CD4-positive, alpha-beta T cell (primary cell): Measurements from ENCODE around the gene CMTM1. TPM values are rescaled to one million over a fixed set of nuclear protein-coding genes. Genes with fewer than 3 reads are reported as not detected.

ENCODE experiments used
- ATAC-seq: fragments of 200-7000 bp; cut with Tn5 transposase; one replicate; pipeline ENCODE4 v1.10.0; 2022; ENCODE audit warnings: mild to moderate bottlenecking; ENCODE audit not compliant: poor library complexity
- CTCF ChIA-PET: fragments of 350-600 bp; sonication (Branson Sonifier 250); formaldehyde crosslinking; loops from one replicate; lab custom pipeline; 2021; ENCODE audit warnings: antibody characterized with exemption, inconsistent platforms; lab: Charles Lee
- POLR2A ChIA-PET: fragments of 350-600 bp; sonication (Branson Sonifier 250); formaldehyde crosslinking; loops from one replicate; lab custom pipeline; 2021; ENCODE audit warnings: antibody characterized with exemption, inconsistent platforms; lab: Charles Lee
- DNase-seq, 14 experiments: peaks; one replicate each; pipeline ENCODE4 v3.0.0-alpha.2; 2013 to 2020; ENCODE audit warnings: mixed read lengths in 2 of 14
- H3K27ac ChIP-seq, 2 donors: one replicate each; pipeline versions ENCODE4 v1.5.1 to v1.7.0; 2013; ENCODE audit warnings: low read length in 2 of 2, low read depth in 1 of 2, mild to moderate bottlenecking in 1 of 2
- H3K27me3 ChIP-seq, 2 experiments: 1 replicate in 1 of 2; 2 replicates in 1 of 2; pipeline versions ENCODE4 v1.6.1 to v1.7.0; 2013; ENCODE audit warnings: low read length in 2 of 2, control low read depth in 1 of 2, mild to moderate bottlenecking in 1 of 2, moderate library complexity in 1 of 2; ENCODE audit not compliant: insufficient read depth in 2 of 2, control insufficient read depth in 1 of 2
- H3K36me3 ChIP-seq: one replicate; pipeline ENCODE4 v1.6.1; 2013; ENCODE audit warnings: low read length, control low read depth; ENCODE audit not compliant: insufficient read depth
- H3K4me1 ChIP-seq: one replicate; pipeline ENCODE4 v1.6.1; 2013; ENCODE audit warnings: low read length, control low read depth; ENCODE audit not compliant: insufficient read depth
- H3K4me3 ChIP-seq: one replicate; pipeline ENCODE4 v1.5.1; 2013; ENCODE audit warnings: mild to moderate bottlenecking, low read length, moderate library complexity
- H3K9me3 ChIP-seq, 2 experiments: 1 replicate in 1 of 2; 2 replicates in 1 of 2; pipeline versions ENCODE4 v1.6.1 to v1.7.0; 2013; ENCODE audit warnings: low read length in 2 of 2, mild to moderate bottlenecking in 2 of 2, control low read depth in 1 of 2, moderate library complexity in 1 of 2; ENCODE audit not compliant: control insufficient read depth in 1 of 2, insufficient read depth in 1 of 2
- H3K27ac Mint-ChIP-seq: one replicate; pipeline ENCODE4 v1.8.0; 2020; ENCODE audit warnings: mixed read lengths
- H3K27me3 Mint-ChIP-seq: one replicate; pipeline ENCODE4 v1.8.0; 2021; ENCODE audit warnings: mixed read lengths
- H3K36me3 Mint-ChIP-seq: one replicate; pipeline ENCODE4 v1.8.0; 2021; ENCODE audit warnings: low read depth, mixed read lengths
- H3K4me1 Mint-ChIP-seq: one replicate; pipeline ENCODE4 v1.8.0; 2021; ENCODE audit warnings: low read depth, mixed read lengths
- H3K4me3 Mint-ChIP-seq: one replicate; pipeline ENCODE4 v1.8.0; 2020; ENCODE audit warnings: mild to moderate bottlenecking, mixed read lengths
- H3K9me3 Mint-ChIP-seq: one replicate; pipeline ENCODE4 v1.8.0; 2020; ENCODE audit warnings: mixed read lengths
- CTCF ChIP-seq: fragments of 200-600 bp; IDR thresholded peaks from one replicate; pipeline ENCODE4 v1.8.0; 2022; ENCODE audit warnings: antibody characterized with exemption, mild to moderate bottlenecking
- intact Hi-C, 2 experiments: fragments of 100-400 bp; cut with DNase I in 1 of 2; cut with micrococcal nuclease in 1 of 2; formaldehyde crosslinking; loops; one replicate each; pipeline versions ENCODE4 v1.15.1 to v1.9.0; 2023 to 2025; cut with DNase I, micrococcal nuclease
- total RNA-seq, 174 experiments: library from RNA in 2 of 174; stranded (reverse) in 2 of 174; gene quantifications; one replicate each; pipeline ENCODE4 v1.2.3 and lab custom pipeline; 2021 to 2026

The CMTM1 gene
- total RNA-seq, 2 experiments from 2014 or later, result 0.66 to 1.1 TPM

- H3K27me3 ChIP-seq, result no peaks in the 10 kb centered on the region
- TF ChIP-seq CTCF, result no peak
- peaks cover 26% of the 10 kb centered on the region for H3K4me1 ChIP-seq
- H3K4me1 Mint-ChIP-seq, result peaks cover 36% of the 10 kb centered on the region
- no peaks in the 10 kb centered on the region for H3K27me3 Mint-ChIP-seq
- DNase-seq (no peak), ATAC-seq (no peak)
- H3K36me3 Mint-ChIP-seq, result no peaks in the 10 kb centered on the region
- H3K9me3 ChIP-seq, result no peaks in the 10 kb centered on the region
- no peaks in the 10 kb centered on the region for H3K36me3 ChIP-seq
- POLR2A ChIA-PET, result interaction anchor here (0.7 to 2.7 kb wide), 7 partner anchors 10 to 184 kb away, joined by 3 to 40 read pairs (median 9); partner anchors contain the start of genes CKLF and CMTM3
- CTCF ChIA-PET, result interaction anchor here (0.8 to 2.2 kb wide), 3 partner anchors 12 to 21 kb away, joined by 3 to 17 read pairs (median 7); partner anchors contain the start of gene CMTM3
- no peak overlapping the region for H3K27ac Mint-ChIP-seq
- H3K4me3 ChIP-seq, result no peak overlapping the region
- H3K27ac ChIP-seq, result no peak overlapping the region
- H3K9me3 Mint-ChIP-seq, result no peaks in the 10 kb centered on the region
- intact Hi-C loops, result loop anchor here in 1 of 2 experiments (2.0 kb wide), 1 partner anchor 14 kb away; the partner anchor contains the start of gene CMTM3
- no peak overlapping the region for H3K4me3 Mint-ChIP-seq
Measured at GRCh38 chr16:66591018-66591417, 24.8 kb downstream of the CMTM1 start.

- no peaks in the 10 kb centered on the region for H3K9me3 ChIP-seq
- H3K4me1 ChIP-seq, result peaks cover 30% of the 10 kb centered on the region
- H3K27me3 ChIP-seq, result no peaks in the 10 kb centered on the region
- POLR2A ChIA-PET, result no interaction called here
- Mint-ChIP-seq H3K4me3 (no peak overlapping the region), H3K4me1 (peaks cover 38% of the 10 kb centered on the region), H3K36me3 (no peaks in the 10 kb centered on the region), H3K27me3 (no peaks in the 10 kb centered on the region), H3K27ac (no peak overlapping the region), H3K9me3 (no peaks in the 10 kb centered on the region)
- intact Hi-C loops, result no loop called here
- DNase-seq (no peak), ATAC-seq (no peak)
- H3K27ac ChIP-seq, result no peak overlapping the region
- TF ChIP-seq CTCF, result no peak
- no peak overlapping the region for H3K4me3 ChIP-seq
- CTCF ChIA-PET, result no interaction called here
- H3K36me3 ChIP-seq, result no peaks in the 10 kb centered on the region
Measured at GRCh38 chr16:66592241-66592640, 26.0 kb downstream of the CMTM1 start.

- ATAC-seq, result no peak
- Mint-ChIP-seq H3K36me3 (no peaks in the 10 kb centered on the region), H3K27ac (no peak overlapping the region), H3K4me3 (no peak overlapping the region), H3K9me3 (no peaks in the 10 kb centered on the region), H3K4me1 (peaks cover 37% of the 10 kb centered on the region), H3K27me3 (no peaks in the 10 kb centered on the region)
- intact Hi-C loops, result no loop called here
- Histone ChIP-seq H3K27me3 (no peaks in the 10 kb centered on the region), H3K36me3 (no peaks in the 10 kb centered on the region), H3K9me3 (no peaks in the 10 kb centered on the region), H3K4me3 (no peak overlapping the region), H3K27ac (no peak overlapping the region), H3K4me1 (peaks cover 29% of the 10 kb centered on the region)
- POLR2A ChIA-PET, result no interaction called here
- DNase-seq, result no peak
- CTCF ChIA-PET, result no interaction called here
- no peak for TF ChIP-seq CTCF
Measured at GRCh38 chr16:66592814-66593213, 26.6 kb downstream of the CMTM1 start.
